Measurements from ENCODE around the gene CARS2. TPM values are rescaled to one million over a fixed set of nuclear protein-coding genes. Genes with fewer than 3 reads are reported as not detected.
"Not testable (repeated sequence)": the region's sequence is repeated elsewhere in the genome, so short reads cannot be mapped to it uniquely, and the experiment has no call there.

CARS2 gene
- total and polyA plus RNA-seq, 4 experiments from 2014 or later: 36.0 to 102 (median 79.6) TPM

- no peak overlapping the region for H3K27ac ChIP-seq (ENCODE audit: low read depth, low read length)
- Mint-ChIP-seq H3K4me3 (no peak overlapping the region), H3K27ac (peak overlapping the region in 2 of 7 donors; percentile 15 to 26), H3K4me1 (peaks cover 17 to 38% (median 27%) of the 10 kb centered on the region in 4 donors), H3K9me3 (no peaks in the 10 kb centered on the region), H3K27me3 (no peaks in the 10 kb centered on the region), H3K36me3 (peaks cover 34 to 72% of the 10 kb centered on the region in 2 donors)
- DNase-seq: no peak
- no peak overlapping the region for H3K4me3 ChIP-seq (ENCODE audit: low read length in 2 of 2)
- peaks cover 40% of the 10 kb centered on the region for H3K36me3 ChIP-seq (ENCODE audit: insufficient read depth, low read length)
- intact Hi-C loops (cut with micrococcal nuclease): no loop called here
- no peaks in the 10 kb centered on the region for H3K27me3 ChIP-seq (ENCODE audit: insufficient read depth, low read length)
- POLR2A ChIA-PET (ENCODE audit: partially characterized antibody): no interaction called here
- no peaks in the 10 kb centered on the region for H3K9me3 ChIP-seq (ENCODE audit: control insufficient read depth in 1 of 2, low read length in 2 of 2)
- CTCF ChIA-PET (ENCODE audit: partially characterized antibody): no interaction called here
- H3K4me1 ChIP-seq (ENCODE audit: insufficient read depth, low read length): peaks cover 11% of the 10 kb centered on the region
Observed at GRCh38 chr13:110633776-110634175, 72.1 kb downstream of the CARS2 start.

- H3K27ac ChIP-seq (ENCODE audit: low read depth, low read length); DNase-seq; POLR2A ChIA-PET (ENCODE audit: partially characterized antibody); intact Hi-C loops (cut with micrococcal nuclease); H3K4me3 Mint-ChIP-seq; H3K9me3 Mint-ChIP-seq; H3K9me3 ChIP-seq (ENCODE audit: control insufficient read depth in 1 of 2, low read length in 2 of 2); H3K27me3 Mint-ChIP-seq; H3K4me3 ChIP-seq (ENCODE audit: low read length in 2 of 2); H3K27me3 ChIP-seq (ENCODE audit: insufficient read depth, low read length): not testable (repeated sequence)
- CTCF ChIA-PET (ENCODE audit: partially characterized antibody): interaction anchor here (1.6 kb wide), 1 partner anchor 31 kb away, joined by 5 read pairs; no protein-coding TSS in a partner anchor
- Mint-ChIP-seq H3K27ac (peak overlapping the region; percentile 2 to 88 (median 20)), H3K4me1 (peaks cover 22 to 52% (median 36%) of the 10 kb centered on the region in 4 donors), H3K36me3 (peaks cover 39 to 73% of the 10 kb centered on the region in 2 donors)
- Histone ChIP-seq H3K36me3 (ENCODE audit: insufficient read depth, low read length) (peaks cover 38% of the 10 kb centered on the region), H3K4me1 (ENCODE audit: insufficient read depth, low read length) (peaks cover 14% of the 10 kb centered on the region)
Observed at GRCh38 chr13:110632255-110632654, 73.7 kb downstream of the CARS2 start.

GRCh38 chr13:110630566-110631119, 75.3 kb downstream of the CARS2 start:
- Mint-ChIP-seq H3K27me3 (no peaks in the 10 kb centered on the region), H3K9me3 (no peaks in the 10 kb centered on the region), H3K4me3 (no peak overlapping the region), H3K27ac (peak overlapping the region; percentile 33 to 96 (median 77)), H3K36me3 (peaks cover 29 to 71% of the 10 kb centered on the region in 2 donors), H3K4me1 (peaks cover 26 to 59% (median 44%) of the 10 kb centered on the region in 4 donors)
- Histone ChIP-seq H3K36me3 (ENCODE audit: insufficient read depth, low read length) (peaks cover 22% of the 10 kb centered on the region), H3K27ac (ENCODE audit: low read depth, low read length) (no peak overlapping the region), H3K4me3 (ENCODE audit: low read length in 2 of 2) (no peak overlapping the region), H3K27me3 (ENCODE audit: insufficient read depth, low read length) (no peaks in the 10 kb centered on the region), H3K9me3 (ENCODE audit: control insufficient read depth in 1 of 2, low read length in 2 of 2) (no peaks in the 10 kb centered on the region), H3K4me1 (ENCODE audit: insufficient read depth, low read length) (peaks cover 14% of the 10 kb centered on the region)
- no peak for DNase-seq
- ChIA-PET POLR2A (ENCODE audit: partially characterized antibody) (interaction anchor here (1.1 to 2.2 kb wide), 2 partner anchors 14 to 82 kb away, joined by 3 to 5 read pairs; no protein-coding TSS in a partner anchor), CTCF (ENCODE audit: partially characterized antibody) (interaction anchor here (1.6 to 2.0 kb wide), 2 partner anchors 14 to 33 kb away, joined by 5 read pairs; no protein-coding TSS in a partner anchor)
- intact Hi-C loops (cut with micrococcal nuclease): no loop called here

- no peaks in the 10 kb centered on the region for H3K27me3 Mint-ChIP-seq
- H3K4me1 Mint-ChIP-seq: peaks cover 26 to 59% (median 45%) of the 10 kb centered on the region in 4 donors
- peak overlapping the region; percentile 69 to 96 (median 80) for H3K27ac Mint-ChIP-seq
- H3K4me3 ChIP-seq (ENCODE audit: low read length in 2 of 2): no peak overlapping the region
- no peaks in the 10 kb centered on the region for H3K27me3 ChIP-seq (ENCODE audit: insufficient read depth, low read length)
- POLR2A ChIA-PET (ENCODE audit: partially characterized antibody): interaction anchor here (1.1 to 2.2 kb wide), 2 partner anchors 14 to 83 kb away, joined by 3 to 5 read pairs; no protein-coding TSS in a partner anchor
- H3K36me3 Mint-ChIP-seq: peaks cover 27 to 66% of the 10 kb centered on the region in 2 donors
- H3K9me3 ChIP-seq (ENCODE audit: control insufficient read depth in 1 of 2, low read length in 2 of 2): no peaks in the 10 kb centered on the region
- CTCF ChIA-PET (ENCODE audit: partially characterized antibody): interaction anchor here (2.0 kb wide), 1 partner anchor 15 kb away, joined by 5 read pairs; no protein-coding TSS in a partner anchor
- intact Hi-C loops (cut with micrococcal nuclease): no loop called here
- peaks cover 14% of the 10 kb centered on the region for H3K4me1 ChIP-seq (ENCODE audit: insufficient read depth, low read length)
- peaks cover 18% of the 10 kb centered on the region for H3K36me3 ChIP-seq (ENCODE audit: insufficient read depth, low read length)
- H3K27ac ChIP-seq (ENCODE audit: low read depth, low read length): no peak overlapping the region
- H3K4me3 Mint-ChIP-seq: peak overlapping the region in 6 of 8 donors; percentile 1 to 51 (median 40)
- H3K9me3 Mint-ChIP-seq: no peaks in the 10 kb centered on the region
- peak; percentile 39 to 59 (median 52) for DNase-seq
Observed at GRCh38 chr13:110629735-110630134, 76.2 kb downstream of the CARS2 start.

GRCh38 chr13:110628952-110629701, 76.8 kb downstream of the CARS2 start:
- Histone ChIP-seq H3K4me1 (ENCODE audit: insufficient read depth, low read length) (peaks cover 14% of the 10 kb centered on the region), H3K27ac (ENCODE audit: low read depth, low read length) (no peak overlapping the region), H3K36me3 (ENCODE audit: insufficient read depth, low read length) (peaks cover 17% of the 10 kb centered on the region), H3K9me3 (ENCODE audit: control insufficient read depth in 1 of 2, low read length in 2 of 2) (no peaks in the 10 kb centered on the region), H3K4me3 (ENCODE audit: low read length in 2 of 2) (no peak overlapping the region), H3K27me3 (ENCODE audit: insufficient read depth, low read length) (no peaks in the 10 kb centered on the region)
- H3K36me3 Mint-ChIP-seq: peaks cover 25 to 64% of the 10 kb centered on the region in 2 donors
- no peaks in the 10 kb centered on the region for H3K27me3 Mint-ChIP-seq
- ChIA-PET POLR2A (ENCODE audit: partially characterized antibody) (interaction anchor here (2.2 kb wide), 1 partner anchor 13 kb away, joined by 5 read pairs; no protein-coding TSS in a partner anchor), CTCF (ENCODE audit: partially characterized antibody) (no interaction called here)
- no peak for DNase-seq
- peaks cover 26 to 59% (median 45%) of the 10 kb centered on the region in 4 donors for H3K4me1 Mint-ChIP-seq
- H3K9me3 Mint-ChIP-seq: no peaks in the 10 kb centered on the region
- intact Hi-C loops (cut with micrococcal nuclease): no loop called here
- H3K4me3 Mint-ChIP-seq: no peak overlapping the region
- H3K27ac Mint-ChIP-seq: peak overlapping the region in 6 of 7 donors; percentile 13 to 96 (median 77)

- Histone ChIP-seq H3K36me3 (ENCODE audit: insufficient read depth, low read length) (peaks cover 17% of the 10 kb centered on the region), H3K4me3 (ENCODE audit: low read length in 2 of 2) (no peak overlapping the region), H3K4me1 (ENCODE audit: insufficient read depth, low read length) (peaks cover 14% of the 10 kb centered on the region), H3K27ac (ENCODE audit: low read depth, low read length) (no peak overlapping the region), H3K27me3 (ENCODE audit: insufficient read depth, low read length) (no peaks in the 10 kb centered on the region), H3K9me3 (ENCODE audit: control insufficient read depth in 1 of 2, low read length in 2 of 2) (no peaks in the 10 kb centered on the region)
- H3K27me3 Mint-ChIP-seq: no peaks in the 10 kb centered on the region
- H3K9me3 Mint-ChIP-seq: no peaks in the 10 kb centered on the region
- no peak for DNase-seq
- ChIA-PET CTCF (ENCODE audit: partially characterized antibody) (no interaction called here), POLR2A (ENCODE audit: partially characterized antibody) (no interaction called here)
- peak overlapping the region in 5 of 7 donors; percentile 4 to 86 (median 70) for H3K27ac Mint-ChIP-seq
- H3K36me3 Mint-ChIP-seq: peaks cover 25 to 62% of the 10 kb centered on the region in 2 donors
- intact Hi-C loops (cut with micrococcal nuclease): no loop called here
- H3K4me1 Mint-ChIP-seq: peaks cover 25 to 59% (median 45%) of the 10 kb centered on the region in 4 donors
- H3K4me3 Mint-ChIP-seq: peak overlapping the region in 1 of 8 donors; percentile 8
Observed at GRCh38 chr13:110628477-110628793, 77.5 kb downstream of the CARS2 start.

- ChIA-PET POLR2A (ENCODE audit: partially characterized antibody) (no interaction called here), CTCF (ENCODE audit: partially characterized antibody) (no interaction called here)
- DNase-seq: no peak
- no peaks in the 10 kb centered on the region for H3K9me3 ChIP-seq (ENCODE audit: control insufficient read depth in 1 of 2, low read length in 2 of 2)
- H3K27ac ChIP-seq (ENCODE audit: low read depth, low read length): no peak overlapping the region
- peak overlapping the region in 6 of 7 donors; percentile 53 to 86 (median 66) for H3K27ac Mint-ChIP-seq
- H3K36me3 ChIP-seq (ENCODE audit: insufficient read depth, low read length): peaks cover 20% of the 10 kb centered on the region
- peaks cover 14% of the 10 kb centered on the region for H3K4me1 ChIP-seq (ENCODE audit: insufficient read depth, low read length)
- H3K4me3 ChIP-seq (ENCODE audit: low read length in 2 of 2): no peak overlapping the region
- no peaks in the 10 kb centered on the region for H3K9me3 Mint-ChIP-seq
- H3K27me3 Mint-ChIP-seq: no peaks in the 10 kb centered on the region
- peaks cover 28 to 67% of the 10 kb centered on the region in 2 donors for H3K36me3 Mint-ChIP-seq
- no peaks in the 10 kb centered on the region for H3K27me3 ChIP-seq (ENCODE audit: insufficient read depth, low read length)
- intact Hi-C loops (cut with micrococcal nuclease): no loop called here
- H3K4me1 Mint-ChIP-seq: peaks cover 26 to 61% (median 47%) of the 10 kb centered on the region in 4 donors
- peak overlapping the region in 1 of 8 donors; percentile 8 for H3K4me3 Mint-ChIP-seq
Observed at GRCh38 chr13:110627761-110628476, 78.0 kb downstream of the CARS2 start.

All from CD4-positive, alpha-beta memory T cell (primary cell).